Uterus (tissue), 4 donors: ENCODE results near the gene FRAT2. TPM values are rescaled to one million over a fixed set of nuclear protein-coding genes. Genes with fewer than 3 reads are reported as not detected.

Source experiments
- small RNA-seq: library from RNA; depleted of rRNA; stranded (forward); fragments of <200 nt; gene quantifications from one replicate; pipeline ENCODE3, GENCODE V24; 2016
- total RNA-seq, 4 donors: library from RNA; depleted of rRNA in 3 of 4; stranded (reverse); fragments of >200 nt in 3 of 4; gene quantifications; one replicate each; pipeline versions ENCODE4 v1.1.0 to v1.2.4, GENCODE V29; 2014 to 2023
- donor health status: DM: yes; HTN: yes; CAD: no.

Gene FRAT2
- total RNA-seq, 4 donors from 2014 or later = 2.4 to 14.9 (median 4.8) TPM

Small RNA genes within 50 kb of the gene (small RNA-seq; reads per million reads assigned to genes)
- gene RF00017 = not detected

Other genes starting within 250 kb of the FRAT2 start
- gene SLIT1, start 148.8 kb downstream of the FRAT2 start, total RNA-seq = under 1 TPM in 2 of 4 donors, not detected in 2; 0.35 to 0.49 TPM
- 10 to 100 TPM in 3 of 4 donors, 1 to 10 TPM in 1; 5.3 to 25.8 (median 14.0) TPM for gene ARHGAP19, start 42.1 kb downstream of the FRAT2 start, total RNA-seq
- 1 to 10 TPM; 1.8 to 6.9 (median 3.2) TPM for gene FRAT1, start 15.5 kb downstream of the FRAT2 start, total RNA-seq
- gene RRP12, start 66.6 kb upstream of the FRAT2 start, total RNA-seq = 10 to 100 TPM; 14.8 to 27.6 (median 25.0) TPM
- 100 to 1,000 TPM; 106 to 142 (median 127) TPM for gene PGAM1, start 91.5 kb upstream of the FRAT2 start, total RNA-seq
- gene EXOSC1, start 111.3 kb upstream of the FRAT2 start, total RNA-seq = 100 to 1,000 TPM in 1 of 4 donors, 10 to 100 TPM in 3; 26.7 to 349 (median 48.3) TPM
- gene ZDHHC16, start 111.4 kb upstream of the FRAT2 start, total RNA-seq = 10 to 100 TPM in 2 of 4 donors, 1 to 10 TPM in 2; 1.8 to 31.8 (median 19.0) TPM
- gene MMS19, start 163.7 kb upstream of the FRAT2 start, total RNA-seq = 10 to 100 TPM; 44.6 to 87.7 (median 73.7) TPM
- gene UBTD1, start 164.2 kb upstream of the FRAT2 start, total RNA-seq = 10 to 100 TPM in 1 of 4 donors, 1 to 10 TPM in 2, under 1 TPM in 1; 0.29 to 25.9 (median 6.7) TPM
- under 1 TPM in 2 of 4 donors, not detected in 2; 0.43 to 0.48 TPM for gene ANKRD2, start 238.1 kb upstream of the FRAT2 start, total RNA-seq
- 1 to 10 TPM in 2 of 4 donors, under 1 TPM in 2; 0.26 to 2.5 (median 0.97) TPM for gene HOGA1, start 249.7 kb upstream of the FRAT2 start, total RNA-seq